GM21360 (cell line): ENCODE results near the gene DDX27.

ENCODE experiments used
- ATAC-seq: cut with Tn5 transposase; IDR thresholded peaks from one replicate; pipeline ENCODE4 v1.9.1; 2021; ENCODE audit warnings: mild to moderate bottlenecking, moderate library complexity; ENCODE audit not compliant: unreplicated experiment

Gene DDX27

DNA sequence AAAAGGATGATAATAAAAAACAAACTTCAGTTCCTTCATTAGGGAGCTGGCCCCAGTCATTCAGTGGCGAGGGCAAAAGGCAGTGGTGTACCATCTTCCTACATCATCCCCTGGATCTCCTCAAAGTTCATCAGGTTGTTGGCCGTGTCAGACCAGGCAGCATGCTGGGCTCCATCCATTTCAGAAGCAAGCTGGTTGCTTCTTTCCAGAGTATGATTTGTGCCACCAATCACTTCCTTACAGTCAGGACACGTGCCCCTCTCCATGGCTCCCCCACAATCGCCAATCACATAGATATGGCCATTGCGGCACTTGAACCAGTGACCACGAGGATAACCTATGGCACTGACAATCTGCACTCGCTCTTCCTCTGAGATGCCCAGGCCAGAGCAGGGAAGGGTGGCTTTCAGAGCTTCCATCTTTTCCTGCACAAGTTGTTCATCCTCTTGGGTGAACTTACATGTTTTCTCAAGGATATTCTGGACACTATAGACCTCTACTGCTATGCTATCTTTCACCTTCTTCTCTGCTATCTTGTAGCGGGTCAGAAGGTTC lies 28.0 kb downstream of the DDX27 start:
- no peak for ATAC-seq

DNA sequence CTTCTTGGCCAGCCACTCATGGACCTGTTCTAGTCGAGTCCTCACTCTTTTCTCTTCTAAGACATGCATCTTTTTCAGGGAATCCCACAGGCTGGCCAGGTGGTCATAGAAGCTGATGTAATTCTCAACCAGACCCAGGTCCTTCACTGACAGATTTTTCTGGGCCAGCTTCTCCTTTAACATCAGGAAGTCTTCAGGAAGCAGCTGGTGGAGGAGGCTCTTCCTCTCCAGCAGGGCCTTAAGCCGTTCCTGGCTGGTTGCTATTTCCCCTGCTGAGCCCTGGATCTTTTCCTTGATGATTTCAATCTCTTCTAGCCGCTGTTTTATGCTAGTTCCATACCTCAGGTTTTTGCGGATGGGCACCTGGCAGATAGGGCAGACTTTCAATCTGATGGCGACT lies 28.6 kb downstream of the DDX27 start:
- no peak for ATAC-seq

DNA sequence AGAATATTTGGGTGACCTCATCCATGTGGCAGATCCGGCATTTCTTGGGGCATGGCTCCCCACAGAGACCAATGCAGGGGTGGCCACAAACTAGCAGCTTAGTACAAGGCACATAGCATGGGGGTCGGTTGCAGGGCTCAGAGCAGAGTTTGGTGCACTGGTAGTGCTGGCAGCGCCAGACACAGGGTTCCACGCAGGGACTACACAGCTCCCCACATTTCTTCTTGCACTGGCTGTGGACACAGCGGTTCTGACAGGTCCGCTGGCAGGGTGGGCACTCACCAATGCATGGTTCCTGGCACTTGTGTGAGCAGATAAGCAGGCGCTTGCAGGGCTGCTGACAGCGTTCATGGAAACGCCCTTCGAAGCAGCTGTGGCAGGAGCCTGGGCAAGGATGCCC lies 29.1 kb downstream of the DDX27 start:
- ATAC-seq, result no peak

GRCh38 chr20:49248879-49249665 lies 29.9 kb downstream of the DDX27 start:
- no peak for ATAC-seq

- ATAC-seq, result no peak
Observed at GRCh38 chr20:49252556-49253350, 33.5 kb downstream of the DDX27 start.

DNA sequence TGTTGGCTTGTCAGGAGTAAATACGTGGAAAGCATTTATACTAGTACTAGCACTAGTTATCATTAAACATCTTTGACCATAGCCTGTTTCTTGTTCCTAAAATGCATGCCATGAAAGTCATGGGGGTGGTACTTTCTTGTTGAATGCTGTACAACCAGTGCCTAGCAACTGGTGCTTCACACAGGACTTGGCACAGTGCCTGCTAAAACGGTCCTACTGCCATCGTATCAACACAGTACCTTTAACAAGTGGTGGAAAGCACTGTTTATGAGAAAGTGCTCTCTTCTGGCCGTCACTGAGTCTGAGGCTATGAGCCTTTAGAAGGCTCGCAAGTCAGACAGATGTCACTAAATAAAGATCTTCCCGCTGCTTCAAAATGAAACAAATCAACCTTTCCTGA lies 37.0 kb downstream of the DDX27 start:
- no peak for ATAC-seq

GRCh38 chr20:49259284-49259683 lies 40.1 kb downstream of the DDX27 start:
- ATAC-seq, result no peak

- no peak for ATAC-seq
Observed at GRCh38 chr20:49259799-49260198, 40.6 kb downstream of the DDX27 start.

DNA sequence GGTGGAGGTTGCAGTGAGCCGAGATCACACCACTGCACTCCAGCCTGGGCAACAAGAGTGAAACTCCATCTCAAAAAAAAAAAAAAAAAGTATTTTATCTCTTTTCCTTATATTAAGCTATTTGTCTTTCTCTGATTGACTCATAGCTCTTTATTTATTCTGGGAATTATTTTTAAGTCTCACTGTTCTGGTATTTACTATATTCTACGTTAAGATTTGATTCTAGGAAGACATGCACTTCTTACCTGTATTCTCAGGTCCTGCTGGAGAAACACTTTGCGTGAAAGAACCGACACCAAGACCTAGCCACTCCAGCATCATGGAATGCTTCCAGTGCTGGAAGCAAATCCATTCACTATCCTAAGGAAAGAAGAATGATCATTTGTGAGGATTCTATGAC lies 41.0 kb downstream of the DDX27 start:
- no peak for ATAC-seq

GRCh38 chr20:49261173-49261572 lies 42.0 kb downstream of the DDX27 start:
- ATAC-seq, result no peak

- no peak for ATAC-seq
Observed at GRCh38 chr20:49262444-49262843, 43.2 kb downstream of the DDX27 start.

GRCh38 chr20:49267327-49267726 lies 48.1 kb downstream of the DDX27 start:
- no peak for ATAC-seq

- no peak for ATAC-seq
Observed at GRCh38 chr20:49268600-49269365, 49.6 kb downstream of the DDX27 start.

- no peak for ATAC-seq
Observed at GRCh38 chr20:49270177-49270576, 51.0 kb downstream of the DDX27 start.

GRCh38 chr20:49270736-49271135 lies 51.5 kb downstream of the DDX27 start:
- ATAC-seq, result no peak

DNA sequence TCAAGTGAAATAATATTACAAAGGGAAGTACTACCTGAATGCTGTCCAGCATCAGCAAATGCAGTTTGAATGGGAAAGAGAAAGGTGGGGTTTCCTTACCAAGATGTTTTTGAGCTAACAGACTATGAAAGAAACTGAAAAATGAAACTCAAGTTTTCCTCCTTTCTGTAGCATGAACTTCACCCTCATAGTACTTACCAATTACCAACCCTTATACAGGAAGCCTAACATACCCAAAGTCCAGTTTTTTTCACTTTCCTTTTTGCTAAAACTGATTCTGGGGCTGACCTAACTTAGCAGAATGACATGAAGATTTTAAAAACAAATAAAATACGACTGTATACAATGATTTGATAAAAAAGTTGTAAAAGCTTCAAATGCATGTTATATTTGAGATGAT lies 53.4 kb downstream of the DDX27 start:
- no peak for ATAC-seq

DNA sequence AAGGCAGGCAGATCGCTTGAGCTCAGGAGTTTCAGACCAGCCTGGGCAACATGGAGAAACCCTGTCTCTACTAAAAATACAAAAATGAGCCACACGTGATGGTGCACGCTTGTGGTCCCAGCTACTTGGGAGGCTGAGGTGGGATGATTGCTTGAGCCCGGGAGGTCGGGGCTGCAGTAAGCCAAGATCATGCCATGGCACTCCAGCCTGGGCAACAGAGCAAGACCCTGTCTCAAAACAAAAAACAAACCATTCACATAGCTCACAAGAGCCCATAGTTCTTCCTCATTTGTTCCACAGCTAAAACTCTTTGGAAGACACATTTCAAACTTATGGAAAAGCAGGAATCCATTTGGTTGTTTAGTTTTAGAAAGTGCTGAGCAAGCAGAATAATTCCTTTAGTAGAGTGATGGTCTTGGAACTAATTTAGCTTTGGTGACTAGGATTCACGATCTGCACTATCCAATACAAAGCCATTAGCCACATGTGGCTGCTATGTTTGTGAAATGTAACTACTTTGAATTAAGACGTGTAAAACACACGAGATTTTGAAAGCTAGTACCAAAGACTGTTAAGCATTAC lies 54.6 kb downstream of the DDX27 start:
- ATAC-seq, result no peak

- no peak for ATAC-seq
Observed at GRCh38 chr20:49275216-49275615, 56.0 kb downstream of the DDX27 start.

- no peak for ATAC-seq
Observed at GRCh38 chr20:49275636-49276035, 56.4 kb downstream of the DDX27 start.

- no peak for ATAC-seq
Observed at GRCh38 chr20:49276161-49276960, 57.1 kb downstream of the DDX27 start.
